HK-2 (cell line): Measurements from ENCODE around the gene RPL37.
"Not testable (repeated sequence)": the region's sequence is repeated elsewhere in the genome, so short reads cannot be mapped to it uniquely, and the experiment has no call there.

Experiments
- DNase-seq: peaks from one replicate; pipeline ENCODE4 v3.0.0-alpha.2; 2018; ENCODE audit not compliant: unreplicated experiment

RPL37 gene

GRCh38 chr5:40797273-40798011 is 37.6 kb downstream of the RPL37 start:
- peak; percentile 73 for DNase-seq

GRCh38 chr5:40796487-40796889 is 38.5 kb downstream of the RPL37 start:
- DNase-seq: no peak

- not testable (repeated sequence) for DNase-seq
Observed at GRCh38 chr5:40794877-40795276, 40.1 kb downstream of the RPL37 start.

- DNase-seq: not testable (repeated sequence)
Observed at GRCh38 chr5:40794340-40794739, 40.7 kb downstream of the RPL37 start.

- DNase-seq: not testable (repeated sequence)
Observed at GRCh38 chr5:40792691-40793090, 42.3 kb downstream of the RPL37 start.

GRCh38 chr5:40791715-40792139 is 43.3 kb downstream of the RPL37 start:
- DNase-seq: no peak

- no peak for DNase-seq
Observed at GRCh38 chr5:40790947-40791593, 44.0 kb downstream of the RPL37 start.

GRCh38 chr5:40788941-40789340 is 46.1 kb downstream of the RPL37 start:
- not testable (repeated sequence) for DNase-seq

- DNase-seq: no peak
Observed at GRCh38 chr5:40787986-40788385, 47.0 kb downstream of the RPL37 start.

- not testable (repeated sequence) for DNase-seq
Observed at GRCh38 chr5:40786664-40787063, 48.4 kb downstream of the RPL37 start.

- no peak for DNase-seq
Observed at GRCh38 chr5:40784916-40785315, 50.1 kb downstream of the RPL37 start.

GRCh38 chr5:40784027-40784653 is 50.9 kb downstream of the RPL37 start:
- no peak for DNase-seq

GRCh38 chr5:40781843-40782409 is 53.1 kb downstream of the RPL37 start:
- DNase-seq: no peak

GRCh38 chr5:40780858-40781257 is 54.2 kb downstream of the RPL37 start:
- DNase-seq: no peak

GRCh38 chr5:40780199-40780598 is 54.8 kb downstream of the RPL37 start:
- no peak for DNase-seq

- DNase-seq: no peak
Observed at GRCh38 chr5:40779561-40779960, 55.5 kb downstream of the RPL37 start.

- DNase-seq: no peak
Observed at GRCh38 chr5:40778133-40778532, 56.9 kb downstream of the RPL37 start.

GRCh38 chr5:40776658-40776977 is 58.4 kb downstream of the RPL37 start:
- DNase-seq: no peak

- no peak for DNase-seq
Observed at GRCh38 chr5:40775846-40776657, 59.0 kb downstream of the RPL37 start.
